H54 (cell line): ENCODE data around the gene KAT6B.
"Not testable (repeated sequence)": the region's sequence is repeated elsewhere in the genome, so short reads cannot be mapped to it uniquely, and the experiment has no call there.

Experiments
- DNase-seq: peaks from one replicate; pipeline ENCODE4 v3.0.0; 2011; ENCODE audit warnings: low spot score, mixed read lengths; ENCODE audit not compliant: insufficient read length
- FAIRE-seq: peaks from 3 replicates; lab custom pipeline; 2011; peaks lifted over from hg19 to GRCh38; lab: Jason Lieb, UNC
- POLR2A ChIP-seq: IDR thresholded peaks from 2 replicates; pipeline ENCODE4 v1.6.1; 2011; ENCODE audit warnings: low read depth, mild to moderate bottlenecking, low read length

KAT6B gene

DNA sequence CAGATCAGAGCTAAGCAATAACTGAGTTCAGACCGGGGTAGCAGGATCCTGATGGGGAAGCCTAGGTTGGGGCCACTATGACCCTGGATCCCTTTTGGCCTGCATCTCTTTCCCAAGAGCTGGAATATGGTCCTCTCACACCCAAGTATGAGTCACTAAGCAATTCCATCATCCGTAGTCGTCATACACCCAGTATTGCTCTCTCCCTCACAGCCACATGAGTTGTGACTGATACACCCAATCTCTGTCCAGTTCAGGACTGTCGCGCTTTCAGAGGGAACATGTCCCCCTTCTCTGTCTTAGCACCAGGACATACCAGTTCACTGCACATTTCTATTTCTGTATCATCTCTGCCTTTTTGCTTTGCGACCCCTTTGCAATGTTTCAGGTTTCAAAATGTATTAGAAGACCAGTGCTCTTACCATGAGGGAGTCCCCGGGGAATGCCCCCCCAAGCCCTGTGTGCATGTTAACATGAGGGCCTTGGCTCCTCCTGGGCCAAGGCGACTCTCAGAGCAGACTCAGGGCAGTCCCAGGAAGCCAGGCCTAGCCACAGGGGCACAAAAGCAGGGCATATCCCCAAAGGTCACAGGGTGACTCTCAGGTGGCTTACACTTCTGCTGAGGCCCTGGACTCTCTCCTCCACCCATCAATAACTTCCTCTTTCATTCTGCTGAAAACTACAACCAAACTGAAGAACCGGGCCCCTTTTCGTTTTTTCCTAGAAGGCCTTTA lies 209.7 kb downstream of the KAT6B start:
- DNase-seq (peak; percentile 50), FAIRE-seq (peak; percentile 36)
- no peak for TF ChIP-seq POLR2A

DNA sequence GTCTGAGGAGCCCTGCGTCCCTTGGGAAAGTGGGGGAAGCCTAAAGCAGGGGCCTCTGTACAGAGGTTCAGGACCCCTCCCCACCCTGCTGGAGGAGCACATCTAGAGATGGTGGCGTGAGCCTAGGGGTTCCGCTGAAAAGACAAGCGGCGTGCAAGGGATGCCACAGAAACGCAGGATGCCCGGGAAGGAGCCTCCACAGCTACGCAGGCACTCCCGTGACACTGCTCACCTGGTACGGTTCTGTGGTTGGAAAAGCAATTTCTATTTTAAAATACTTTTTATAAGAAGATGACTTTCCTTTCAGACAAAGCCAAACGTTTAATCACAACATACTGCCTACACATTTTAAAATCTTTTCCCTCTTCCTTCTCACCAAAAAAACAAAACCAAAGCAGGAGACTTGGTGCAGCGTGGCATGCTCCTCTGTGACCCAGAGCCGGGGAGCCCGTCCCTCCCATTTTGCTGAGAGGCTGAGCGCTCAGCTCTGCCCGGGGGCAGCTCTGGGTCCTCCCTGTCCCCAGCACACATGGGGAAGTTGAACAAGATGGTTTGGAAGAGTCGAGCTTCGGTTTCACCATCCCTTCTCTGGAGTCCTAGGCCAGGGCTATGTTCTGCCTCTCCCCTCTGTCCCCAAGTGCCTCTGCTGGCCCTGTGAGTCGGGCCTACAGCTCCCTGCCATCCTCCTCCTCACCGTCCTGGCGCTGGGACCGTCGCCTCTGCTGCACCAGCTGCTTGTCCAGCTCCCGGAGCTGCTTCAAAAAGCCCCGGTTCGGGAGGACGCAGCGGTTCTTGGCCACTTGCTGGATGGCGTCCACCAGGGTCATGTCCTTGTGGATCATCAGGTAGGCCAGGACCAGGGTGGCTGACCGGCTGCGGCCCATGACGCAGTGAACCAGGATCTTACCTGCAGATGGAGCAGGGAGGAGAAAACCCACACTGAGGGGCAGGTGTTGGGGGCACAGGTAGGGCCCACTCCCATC lies 211.1 kb downstream of the KAT6B start:
- TF ChIP-seq POLR2A: no peak
- DNase-seq (no peak), FAIRE-seq (no peak)

DNA sequence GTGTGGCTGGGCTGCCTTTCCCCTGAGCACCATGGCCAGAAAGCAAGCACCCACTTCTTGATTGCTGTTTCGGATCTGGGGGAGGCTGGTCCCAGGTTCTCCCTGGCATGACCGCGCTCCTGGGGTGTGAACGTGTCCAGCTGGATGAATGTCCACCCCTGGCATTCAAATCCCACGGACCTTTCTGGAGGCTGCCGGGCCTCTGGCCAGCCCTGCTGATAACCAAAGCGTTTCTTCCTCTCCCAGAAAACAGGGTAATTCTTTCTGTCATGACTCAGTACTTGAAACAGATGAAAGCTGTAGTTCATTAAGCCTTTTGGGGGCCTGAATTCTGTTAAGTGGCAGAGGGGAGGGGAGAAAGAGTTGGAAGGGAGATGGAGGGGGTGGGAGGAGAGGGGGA lies 211.9 kb downstream of the KAT6B start:
- FAIRE-seq (no peak), DNase-seq (no peak)
- TF ChIP-seq POLR2A: no peak

DNA sequence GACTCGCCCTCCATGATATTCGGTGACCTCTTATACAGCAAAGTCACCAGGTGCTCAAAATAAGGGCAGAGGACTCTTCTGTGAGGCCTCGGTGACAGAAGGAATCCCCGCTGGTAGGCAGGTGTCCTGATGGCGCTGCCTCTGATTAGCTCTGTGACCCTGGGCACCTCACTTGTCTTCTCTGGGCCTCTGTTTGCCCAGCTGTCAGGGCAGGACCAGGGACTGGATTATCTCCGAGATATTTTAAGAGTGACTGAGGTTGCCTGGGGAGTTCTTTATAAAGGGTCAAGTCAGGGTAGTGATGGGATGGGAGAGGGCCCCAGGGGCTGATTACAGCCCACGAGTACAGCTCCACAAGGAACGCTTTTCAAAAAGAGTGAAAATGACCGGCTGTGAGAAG lies 214.2 kb downstream of the KAT6B start:
- FAIRE-seq (no peak), DNase-seq (no peak)
- TF ChIP-seq POLR2A: no peak

DNA sequence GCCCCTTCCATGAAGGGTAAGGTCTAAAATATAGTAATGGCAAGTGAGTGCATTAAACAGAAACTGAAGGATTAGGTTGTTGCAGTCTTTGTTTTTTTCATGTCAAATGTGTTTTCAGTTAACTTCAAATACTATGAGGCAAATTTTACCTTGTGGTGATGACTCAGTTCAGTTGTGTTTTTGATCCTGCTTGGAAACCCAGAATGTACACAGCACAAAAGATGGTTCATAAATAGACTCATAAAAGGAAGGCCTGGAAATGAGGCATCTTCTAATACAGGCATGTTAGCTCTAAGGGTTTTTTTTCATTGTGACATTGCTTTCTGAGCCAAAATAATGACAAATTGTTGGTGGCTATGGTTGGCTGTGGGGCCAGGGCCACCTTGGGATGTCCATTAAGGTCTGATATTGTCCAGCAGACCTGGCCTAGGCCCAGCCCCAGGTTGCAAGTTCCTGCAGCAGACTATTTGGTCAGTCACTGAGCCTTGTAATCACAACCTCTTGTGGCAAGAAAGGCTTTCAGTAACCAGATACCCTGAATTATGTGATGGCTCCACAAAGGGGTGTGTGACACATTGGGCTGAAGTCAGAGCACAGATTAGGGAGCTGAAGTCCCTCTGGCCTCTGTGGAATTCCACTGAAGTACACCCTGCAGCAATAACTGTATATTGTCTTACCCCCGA lies 216.0 kb downstream of the KAT6B start:
- FAIRE-seq (no peak), DNase-seq (peak; percentile 57)
- TF ChIP-seq POLR2A: no peak

DNA sequence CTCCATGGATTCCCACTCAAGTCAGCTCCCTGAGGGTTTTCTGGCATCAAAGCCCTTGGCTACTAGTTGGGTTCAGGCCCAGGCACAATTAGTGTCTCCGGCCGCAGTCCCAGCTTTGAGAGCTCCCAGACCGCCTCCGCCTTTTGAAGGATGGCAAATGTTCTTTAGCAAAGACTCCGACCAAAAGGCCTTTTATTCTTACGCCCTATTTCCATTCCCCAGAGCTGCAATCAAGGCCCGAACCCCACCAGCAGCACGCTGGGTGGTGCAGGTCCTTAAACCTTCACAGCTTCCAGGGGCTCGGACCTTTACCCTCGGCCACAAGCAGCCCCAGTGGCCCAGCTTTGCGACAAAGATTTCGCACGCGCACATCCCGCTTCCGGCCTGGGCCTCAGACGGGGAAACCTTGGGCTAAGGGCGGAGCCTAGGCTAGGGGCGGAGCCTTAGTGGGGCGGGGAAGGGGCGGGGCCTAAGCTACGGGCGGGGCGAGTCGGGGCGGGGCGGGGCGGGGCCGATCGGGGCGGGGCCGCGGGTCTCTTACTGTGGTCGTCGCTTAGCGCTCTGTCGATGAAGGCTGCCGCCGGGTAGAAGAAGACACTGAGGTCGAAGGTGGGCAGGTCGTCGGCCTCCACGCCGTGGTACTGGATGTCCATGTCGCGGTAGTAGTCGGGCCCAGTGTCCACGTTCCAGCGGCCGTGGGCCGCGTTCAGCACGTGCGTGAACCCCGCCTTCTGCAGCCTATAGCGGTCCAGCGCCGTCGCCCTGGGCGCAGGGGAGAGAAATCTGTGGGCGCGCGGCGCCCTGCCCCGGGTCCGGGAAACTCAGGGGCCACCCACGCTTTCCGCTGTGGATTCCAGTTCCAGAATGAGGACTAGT lies 217.1 kb downstream of the KAT6B start:
- no peak for TF ChIP-seq POLR2A
- no peak for FAIRE-seq
- DNase-seq: no peak

DNA sequence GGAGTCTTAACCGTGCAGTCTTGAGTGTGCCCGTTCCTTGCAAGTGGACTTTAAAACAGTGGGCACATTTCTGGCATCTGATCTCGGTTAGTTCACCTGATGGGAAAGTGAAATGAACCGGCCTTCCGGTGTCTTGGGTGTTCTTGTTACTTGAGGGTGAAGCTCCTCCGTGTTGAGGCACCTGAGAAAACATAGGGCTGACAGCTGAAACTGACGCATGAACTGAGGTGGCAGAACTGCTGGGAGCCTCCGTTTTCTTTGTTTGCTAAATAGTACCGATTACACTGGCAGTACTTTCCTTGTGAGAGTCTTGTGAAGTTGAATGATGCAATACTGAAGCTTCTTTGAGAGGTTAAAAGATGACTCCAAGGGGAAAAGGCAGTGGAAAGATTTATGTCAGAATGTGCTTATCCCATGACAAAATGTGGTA lies 222.3 kb downstream of the KAT6B start:
- no peak for TF ChIP-seq POLR2A
- DNase-seq (no peak), FAIRE-seq (no peak)

DNA sequence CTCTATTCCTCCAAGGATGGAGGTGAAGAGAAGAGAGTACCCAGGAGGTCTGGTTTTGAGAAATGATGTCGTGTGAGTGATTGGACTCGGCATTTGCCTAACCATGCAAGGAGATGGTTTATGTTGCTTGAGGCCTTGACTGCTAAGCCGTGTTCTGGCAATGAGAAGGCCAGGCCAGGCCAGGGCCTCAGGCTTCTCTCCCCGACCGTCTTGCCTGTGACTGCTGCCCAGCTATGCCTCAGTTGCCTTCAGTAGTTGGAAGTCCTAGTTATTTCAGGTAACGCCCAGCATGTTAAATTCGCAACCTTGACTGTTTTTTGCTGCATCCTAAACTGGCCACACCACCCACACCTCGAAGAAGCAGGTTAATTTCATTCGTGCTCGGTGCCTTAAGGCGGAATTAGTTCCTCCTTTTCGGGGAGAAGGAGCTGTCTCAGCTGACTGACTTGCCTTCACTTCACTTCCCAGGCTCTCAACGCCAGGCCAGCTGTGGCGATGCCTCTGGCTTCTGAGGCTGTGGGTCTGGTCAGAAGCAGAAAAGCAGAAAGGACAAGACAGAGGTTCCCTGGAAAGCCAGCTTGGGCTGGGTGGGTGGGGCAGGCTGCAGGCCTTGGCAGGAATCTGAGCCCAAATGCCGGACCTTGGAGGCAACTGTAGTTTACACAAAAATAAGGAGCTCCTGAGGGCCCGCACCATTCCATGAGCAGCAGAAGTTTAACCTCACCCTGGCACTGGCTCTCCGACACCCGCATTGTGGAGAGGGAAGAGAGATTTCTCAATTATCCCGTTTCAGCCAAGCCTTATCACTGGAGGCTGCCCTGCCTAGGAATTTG lies 223.1 kb downstream of the KAT6B start:
- DNase-seq: no peak
- TF ChIP-seq POLR2A: no peak
- FAIRE-seq: no peak

DNA sequence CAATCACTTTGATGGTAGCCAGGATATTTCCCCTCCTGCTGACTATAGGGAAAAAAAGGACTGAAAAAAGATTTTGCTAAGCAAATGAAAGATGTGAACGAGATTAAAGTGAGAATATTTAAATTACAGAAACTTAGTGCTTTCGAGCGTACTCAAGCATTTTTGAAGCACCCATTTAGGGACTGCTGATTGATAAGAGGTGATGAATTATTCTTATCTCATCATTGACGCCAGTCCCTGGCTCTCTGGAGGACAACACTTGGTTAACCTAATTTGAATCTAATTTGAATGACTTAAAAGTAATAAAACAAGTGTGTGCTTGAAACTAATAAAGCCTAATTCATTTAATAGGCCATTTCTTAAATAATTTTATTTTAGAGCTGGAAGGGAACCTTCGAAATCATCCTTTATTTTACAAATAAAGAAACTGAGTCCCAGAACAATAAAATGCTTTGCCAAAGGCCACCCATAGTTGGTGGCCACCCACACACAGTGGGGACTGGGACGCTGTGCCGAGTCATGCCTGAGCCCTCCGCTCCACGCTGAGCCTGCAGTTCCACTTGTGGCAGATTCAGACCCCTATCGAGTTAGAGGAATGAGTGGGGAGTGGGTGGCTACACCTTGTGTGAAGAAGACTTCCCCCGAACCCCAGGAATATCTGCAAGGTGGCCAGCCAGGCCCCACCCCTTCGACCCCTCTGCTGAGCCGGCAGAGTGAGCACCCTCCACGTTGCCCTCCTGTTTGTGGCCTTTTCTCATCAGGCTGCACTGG lies 223.9 kb downstream of the KAT6B start:
- TF ChIP-seq POLR2A: no peak
- DNase-seq (no peak), FAIRE-seq (no peak)

DNA sequence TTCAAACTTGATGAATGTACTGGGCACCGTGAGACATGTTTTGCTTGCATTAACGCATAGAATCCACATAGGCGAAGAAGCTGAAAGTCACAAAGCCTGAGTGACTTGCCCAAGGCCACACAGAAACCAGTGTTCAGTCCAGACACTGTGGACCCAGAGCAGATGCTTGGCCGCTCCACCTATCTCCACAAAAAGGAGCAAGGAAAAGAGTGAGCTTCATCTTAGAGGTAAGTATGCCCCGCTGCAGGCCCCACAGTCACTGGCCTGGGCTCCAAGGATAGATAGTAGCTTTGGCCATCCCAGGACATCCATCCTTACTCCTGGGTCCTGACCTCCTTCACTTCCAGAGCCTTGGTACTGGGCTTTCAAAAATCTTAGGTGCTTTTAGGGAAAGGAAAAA lies 224.9 kb downstream of the KAT6B start:
- TF ChIP-seq POLR2A: no peak
- FAIRE-seq (no peak), DNase-seq (no peak)

DNA sequence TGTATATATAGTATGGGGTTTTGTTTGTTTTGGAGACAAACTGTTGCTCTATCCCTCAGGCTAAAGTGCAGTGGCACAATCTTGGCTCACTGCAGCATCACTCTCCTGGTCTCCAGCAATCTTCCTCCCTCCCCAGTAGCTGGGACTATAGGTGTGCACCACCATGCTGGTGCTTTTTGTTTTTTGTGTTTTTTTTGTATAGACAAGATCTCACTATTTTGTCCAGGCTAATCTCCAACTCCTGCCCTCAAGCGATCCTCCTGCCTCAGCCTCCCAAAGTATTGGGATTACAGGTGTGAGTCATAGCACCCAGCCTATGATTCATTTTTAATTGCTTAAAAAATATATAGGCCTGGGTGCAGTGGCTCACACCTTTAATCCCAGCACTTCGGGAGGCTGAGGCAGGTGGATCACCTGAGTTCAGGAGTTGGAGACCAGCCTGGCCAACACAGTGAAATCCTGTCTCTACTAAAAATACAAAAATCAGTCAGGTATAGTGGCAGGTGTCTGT lies 229.6 kb downstream of the KAT6B start:
- not testable (repeated sequence) for FAIRE-seq, DNase-seq
